H9 (cell line): ENCODE results near the gene PAQR5. TPM values are rescaled to one million over a fixed set of nuclear protein-coding genes. Genes with fewer than 3 reads are reported as not detected.

ENCODE experiments used
- DNase-seq: peaks from one replicate; pipeline ENCODE4 v3.0.0-alpha.2; 2017
- H2AFZ ChIP-seq: one replicate; pipeline ENCODE4 v1.6.1; 2013; ENCODE audit warnings: mild to moderate bottlenecking, low read length, control low read depth, moderate library complexity
- H2AK5ac ChIP-seq: 2 replicates; pipeline ENCODE4 v1.6.1; 2013; ENCODE audit warnings: low read length, control low read depth, mixed read lengths; ENCODE audit not compliant: insufficient read length
- H2BK120ac ChIP-seq: one replicate; pipeline ENCODE4 v1.6.1; 2013; ENCODE audit warnings: low read depth, mild to moderate bottlenecking, low read length, control low read depth, inconsistent platforms; ENCODE audit not compliant: poor library complexity, severe bottlenecking
- H2BK12ac ChIP-seq: 2 replicates; pipeline ENCODE4 v1.6.1; 2013; ENCODE audit warnings: low read length, control low read depth, mixed read lengths, low read depth; ENCODE audit not compliant: insufficient read length
- H2BK15ac ChIP-seq: 2 replicates; pipeline ENCODE4 v1.6.1; 2013; ENCODE audit warnings: low read depth, low read length, control low read depth
- H2BK20ac ChIP-seq: one replicate; pipeline ENCODE4 v1.6.1; 2013; ENCODE audit warnings: low read depth, mild to moderate bottlenecking, low read length, control low read depth, inconsistent platforms; ENCODE audit not compliant: poor library complexity, severe bottlenecking
- H2BK5ac ChIP-seq: 2 replicates; pipeline ENCODE4 v1.6.1; 2013; ENCODE audit warnings: low read length, control low read depth, mixed read lengths; ENCODE audit not compliant: insufficient read length
- H3K14ac ChIP-seq: 2 replicates; pipeline ENCODE4 v1.6.1; 2013; ENCODE audit warnings: low read length, control low read depth; ENCODE audit not compliant: insufficient read depth
- H3K18ac ChIP-seq: 2 replicates; pipeline ENCODE4 v1.6.1; 2013; ENCODE audit warnings: low read depth, mild to moderate bottlenecking, mixed read lengths, low read length, control low read depth; ENCODE audit not compliant: insufficient read length
- H3K23ac ChIP-seq: 2 replicates; pipeline ENCODE4 v1.6.1; 2013; ENCODE audit warnings: low read length, control low read depth, mixed read lengths, low read depth; ENCODE audit not compliant: insufficient read length
- H3K23me2 ChIP-seq: 2 replicates; pipeline ENCODE4 v1.6.1; 2013; ENCODE audit warnings: low read depth, mild to moderate bottlenecking, mixed read lengths, low read length, control low read depth; ENCODE audit not compliant: insufficient read length, poor library complexity, severe bottlenecking
- H3K27ac ChIP-seq: 2 replicates; pipeline ENCODE4 v1.5.1; 2013; ENCODE audit warnings: low read length, control low read depth, mixed read lengths, low read depth; ENCODE audit not compliant: insufficient read length
- H3K27me3 ChIP-seq: 2 replicates; pipeline ENCODE4 v1.6.1; 2013; ENCODE audit warnings: low read length, control low read depth, inconsistent platforms; ENCODE audit not compliant: insufficient read depth
- H3K4ac ChIP-seq: 2 replicates; pipeline ENCODE4 v1.6.1; 2013; ENCODE audit warnings: low read depth, mild to moderate bottlenecking, control low read depth, inconsistent platforms, low read length, moderate library complexity
- H3K4me1 ChIP-seq: 2 replicates; pipeline ENCODE4 v1.6.1; 2013; ENCODE audit warnings: low read length, control low read depth, inconsistent platforms; ENCODE audit not compliant: insufficient read depth
- H3K4me2 ChIP-seq: 2 replicates; pipeline ENCODE4 v1.6.1; 2013; ENCODE audit warnings: low read length, control low read depth, mixed read lengths; ENCODE audit not compliant: insufficient read length, insufficient read depth
- H3K56ac ChIP-seq: 2 replicates; pipeline ENCODE4 v1.6.1; 2013; ENCODE audit warnings: low read depth, mild to moderate bottlenecking, mixed read lengths, low read length, control low read depth; ENCODE audit not compliant: insufficient read length
- H3K79me1 ChIP-seq: 2 replicates; pipeline ENCODE4 v1.6.1; 2013; ENCODE audit warnings: low read depth, mild to moderate bottlenecking, moderate library complexity, low read length, control low read depth, inconsistent platforms; ENCODE audit not compliant: insufficient read depth, poor library complexity, severe bottlenecking
- H3K79me2 ChIP-seq: 2 replicates; pipeline ENCODE4 v1.6.1; 2013; ENCODE audit warnings: low read length, control low read depth, inconsistent platforms; ENCODE audit not compliant: insufficient read depth
- H3K9ac ChIP-seq: 2 replicates; pipeline ENCODE4 v1.6.1; 2013; ENCODE audit warnings: low read length, control low read depth, mixed read lengths; ENCODE audit not compliant: insufficient read length; ENCODE audit errors: extremely low read depth
- H3K9me3 ChIP-seq: one replicate; pipeline ENCODE4 v1.6.1; 2013; ENCODE audit warnings: low read depth, low read length, inconsistent platforms; ENCODE audit not compliant: control insufficient read depth
- H3T11ph ChIP-seq: one replicate; pipeline ENCODE4 v1.6.1; 2013; ENCODE audit warnings: mild to moderate bottlenecking, low read length, control low read depth, inconsistent platforms
- H4K20me1 ChIP-seq: one replicate; pipeline ENCODE4 v1.6.1; 2013; ENCODE audit not compliant: control insufficient read depth, insufficient read length, insufficient read depth
- H4K5ac ChIP-seq: 2 replicates; pipeline ENCODE4 v1.6.1; 2013; ENCODE audit warnings: low read depth, mild to moderate bottlenecking, mixed read lengths, low read length, control low read depth; ENCODE audit not compliant: insufficient read length
- H4K8ac ChIP-seq: replicated peaks from 2 replicates; pipeline ENCODE4 v1.6.1; 2013; ENCODE audit warnings: low read length, control low read depth, mixed read lengths, low read depth; ENCODE audit not compliant: insufficient read length
- H4K91ac ChIP-seq: 2 replicates; pipeline ENCODE4 v1.6.1; 2013; ENCODE audit warnings: low read depth, mild to moderate bottlenecking, moderate library complexity, mixed read lengths, low read length, control low read depth; ENCODE audit not compliant: insufficient read length
- H3K27ac Mint-ChIP-seq, 3 experiments: 2 replicates in 2 of 3; 3 replicates in 1 of 3; pipeline ENCODE4 v1.8.0; 2020 to 2021; ENCODE audit warnings: mixed read lengths in 3 of 3, mild to moderate bottlenecking in 1 of 3, moderate library complexity in 1 of 3
- H3K27me3 Mint-ChIP-seq: 2 replicates; pipeline ENCODE4 v1.8.0; 2021; ENCODE audit warnings: low read depth, mild to moderate bottlenecking, moderate library complexity, mixed read lengths
- H3K36me3 Mint-ChIP-seq, 3 experiments: 2 replicates in 2 of 3; 3 replicates in 1 of 3; pipeline ENCODE4 v1.8.0; 2020 to 2021; ENCODE audit warnings: low read depth in 3 of 3, mixed read lengths in 3 of 3; ENCODE audit not compliant: insufficient read depth in 1 of 3
- H3K4me1 Mint-ChIP-seq, 2 experiments: 2 replicates each; pipeline ENCODE4 v1.8.0; 2020; ENCODE audit warnings: mixed read lengths in 2 of 2
- H3K4me3 Mint-ChIP-seq, 2 experiments: 2 replicates in 1 of 2; 3 replicates in 1 of 2; pipeline ENCODE4 v1.8.0; 2020 to 2021; ENCODE audit warnings: mild to moderate bottlenecking in 2 of 2, mixed read lengths in 2 of 2, moderate library complexity in 1 of 2
- H3K9me3 Mint-ChIP-seq, 2 experiments: 2 replicates in 1 of 2; 3 replicates in 1 of 2; pipeline ENCODE4 v1.8.0; 2020; ENCODE audit warnings: mild to moderate bottlenecking in 2 of 2, mixed read lengths in 2 of 2, moderate library complexity in 1 of 2
- CTCF ChIP-seq: fragments of 200-600 bp; sonication (generic); conservative IDR thresholded peaks from 3 replicates; pipeline ENCODE4 v1.8.0; 2021; ENCODE audit warnings: antibody characterized with exemption, mild to moderate bottlenecking
- WGBS: extraction: QIAGEN DNeasy Blood & Tissue Kit; methylation state at CpG from one replicate; pipeline ENCODE4 v1.1.7; 2013; ENCODE audit warnings: missing lambda C conversion rate, low lambda C conversion rate, mixed read lengths; ENCODE audit not compliant: insufficient read length; ENCODE audit errors: extremely low coverage; 5-methylcytosine and 5-hydroxymethylcytosine counted together
- total RNA-seq: library from RNA; stranded (reverse); gene quantifications from 2 replicates; pipeline ENCODE4 v1.2.1, GENCODE V29; 2021

The PAQR5 gene
- total RNA-seq, 1 experiment from 2014 or later = 1.6 TPM

- Mint-ChIP-seq H3K4me1 (no peaks in the 10 kb centered on the region), H3K4me3 (no peak overlapping the region), H3K36me3 (peaks cover 42 to 86% (median 81%) of the 10 kb centered on the region in 3 experiments; a peak in 6 of 7 replicates), H3K9me3 (no peaks in the 10 kb centered on the region), H3K27ac (no peak overlapping the region; a peak in 1 of 7 replicates), H3K27me3 (no peaks in the 10 kb centered on the region)
- Histone ChIP-seq H3K27ac (no peak overlapping the region), H3K79me1 (no peaks in the 10 kb centered on the region), H2BK20ac (no peak overlapping the region), H3K23ac (no peak overlapping the region), H3K14ac (no peak overlapping the region), H3K18ac (no peak overlapping the region), H3K79me2 (no peaks in the 10 kb centered on the region), H3K27me3 (no peaks in the 10 kb centered on the region), H2AFZ (no peak overlapping the region), H2BK15ac (no peak overlapping the region), H3K9me3 (no peaks in the 10 kb centered on the region), H2AK5ac (no peak overlapping the region), H2BK12ac (no peak overlapping the region), H2BK5ac (no peak overlapping the region), H3K4me1 (no peaks in the 10 kb centered on the region), H2BK120ac (no peak overlapping the region), H3K56ac (no peak overlapping the region), H3K23me2 (no peaks in the 10 kb centered on the region), H3K4ac (no peak overlapping the region), H3K9ac (no peak overlapping the region), H4K20me1 (no peaks in the 10 kb centered on the region), H4K91ac (no peak overlapping the region), H4K5ac (no peak overlapping the region), H4K8ac (no peak overlapping the region), H3T11ph (no peak overlapping the region), H3K4me2 (no peak overlapping the region)
- DNase-seq = no peak
- WGBS = no CpG with 5 or more reads among the region's 7 CpGs
- no peak for TF ChIP-seq CTCF
Observed at GRCh38 chr15:69444686-69445085, 146.0 kb downstream of the PAQR5 start.
